GM12878 (cell line): ENCODE data around the gene ACE. TPM values are rescaled to one million over a fixed set of nuclear protein-coding genes. Genes with fewer than 3 reads are reported as not detected.

Source experiments
- ATAC-seq: fragments of 200-7000 bp; cut with Tn5 transposase; 3 replicates; pipeline ENCODE4 v1.9.1; 2020; ENCODE audit warnings: mild to moderate bottlenecking, moderate library complexity
- BruUV-seq: library from RNA; stranded (reverse); fragments of 400-500 nt; replicated peaks from 2 replicates; lab custom pipeline; 2021; lab: Mats Ljungman, UMichigan
- CTCF ChIA-PET: fragments of 300-600 bp; sonication (Branson Sonifier 250); formaldehyde crosslinking; extraction: SDS; loops from one replicate; lab custom pipeline; 2021; ENCODE audit warnings: inconsistent platforms; lab: Yijun Ruan, JAX
- POLR2A ChIA-PET: fragments of 350-600 bp; formaldehyde crosslinking; extraction: SDS; loops from one replicate; lab custom pipeline; 2021; ENCODE audit warnings: inconsistent platforms; lab: Charles Lee
- RAD21 ChIA-PET: fragments of 300-600 bp; sonication (Branson Sonifier 250); formaldehyde crosslinking; loops from one replicate; lab custom pipeline; 2023; ENCODE audit warnings: antibody characterized with exemption; ENCODE audit not compliant: unreplicated experiment; lab: Charles Lee
- SMC1A ChIA-PET: fragments of 300-600 bp; sonication (Branson Sonifier 250); formaldehyde crosslinking; loops from one replicate; lab custom pipeline; 2023; ENCODE audit not compliant: unreplicated experiment, uncharacterized antibody; lab: Charles Lee
- DNase-seq: peaks from one replicate; pipeline ENCODE4 v3.0.0-alpha.2; 2011; ENCODE audit warnings: low read depth, low spot score
- FAIRE-seq: peaks from 3 replicates; lab custom pipeline; 2011; peaks lifted over from hg19 to GRCh38; lab: Jason Lieb, UNC
- H2AFZ ChIP-seq: 2 replicates; pipeline ENCODE4 v1.6.0; 2011; ENCODE audit warnings: low read depth, low read length, control low read depth; ENCODE audit not compliant: control insufficient read depth
- H3K27ac ChIP-seq: 2 replicates; pipeline ENCODE4 v1.5.1; 2011; ENCODE audit warnings: control low read depth; ENCODE audit not compliant: control insufficient read depth, insufficient read depth
- H3K27me3 ChIP-seq, 2 experiments: replicated peaks in 1 of 2; 2 replicates each; pipeline versions ENCODE4 v1.6.0 to v1.6.1; 2011; ENCODE audit warnings: low read length in 1 of 2; ENCODE audit not compliant: control insufficient read depth in 2 of 2, insufficient read depth in 2 of 2
- H3K36me3 ChIP-seq, 2 experiments: 2 replicates each; pipeline ENCODE4 v1.5.1; 2011; ENCODE audit warnings: low read length in 1 of 2; ENCODE audit not compliant: control insufficient read depth in 2 of 2, insufficient read depth in 2 of 2
- H3K4me1 ChIP-seq: 2 replicates; pipeline ENCODE4 v1.6.1; 2011; ENCODE audit warnings: mild to moderate bottlenecking, low read length, moderate library complexity, mixed read lengths; ENCODE audit not compliant: control insufficient read depth, insufficient read depth
- H3K4me2 ChIP-seq: 2 replicates; pipeline ENCODE4 v1.6.0; 2011; ENCODE audit warnings: control low read depth; ENCODE audit not compliant: control insufficient read depth, insufficient read depth
- H3K4me3 ChIP-seq: fragments of 200-600 bp; sonication (generic); 2 replicates; pipeline ENCODE4 v1.5.1; 2016
- H3K79me2 ChIP-seq: 2 replicates; pipeline ENCODE4 v1.6.0; 2011; ENCODE audit warnings: low read length; ENCODE audit not compliant: control insufficient read depth, insufficient read depth
- H3K9ac ChIP-seq: 2 replicates; pipeline ENCODE4 v1.8.0; 2011; ENCODE audit warnings: low read length, control low read depth, mixed read lengths; ENCODE audit not compliant: control insufficient read depth, insufficient read depth
- H3K9me3 ChIP-seq: replicated peaks from 3 replicates; pipeline ENCODE4 v1.5.1; 2011; ENCODE audit warnings: mild to moderate bottlenecking, low read length; ENCODE audit not compliant: control insufficient read depth, insufficient read depth
- H4K20me1 ChIP-seq: 2 replicates; pipeline ENCODE4 v1.6.0; 2011; ENCODE audit not compliant: control insufficient read depth, insufficient read depth
- ASH2L ChIP-seq: fragments of 300-600, 200-600 bp; sonication (generic); IDR thresholded peaks from 2 replicates; pipeline ENCODE4 v1.6.1; 2017; ENCODE audit warnings: low read depth, mild to moderate bottlenecking, borderline replicate concordance
- BCL11A ChIP-seq: IDR thresholded peaks from 2 replicates; pipeline ENCODE4 v1.6.1; 2011; ENCODE audit warnings: low read depth, low read length
- EGR1 ChIP-seq, 2 experiments: IDR thresholded peaks; 1 replicate in 1 of 2; 2 replicates in 1 of 2; pipeline ENCODE4 v1.6.1; 2011 to 2012; ENCODE audit warnings: low read depth in 2 of 2, low read length in 2 of 2, borderline replicate concordance in 1 of 2, mild to moderate bottlenecking in 1 of 2, moderate library complexity in 1 of 2
- HDGF ChIP-seq: fragments of 450-650 bp; IDR thresholded peaks from 2 replicates; pipeline ENCODE4 v1.6.1; 2016; ENCODE audit warnings: antibody characterized with exemption
- STAT1 ChIP-seq: fragments of 450-650 bp; conservative IDR thresholded peaks from 2 replicates; pipeline ENCODE4 v1.6.1; 2014; ENCODE audit warnings: antibody characterized with exemption, mild to moderate bottlenecking
- TAF1 ChIP-seq: IDR thresholded peaks from 2 replicates; pipeline ENCODE4 v1.6.1; 2011; ENCODE audit warnings: mild to moderate bottlenecking, low read depth, low read length, borderline replicate concordance
- ZBED1 ChIP-seq: IDR thresholded peaks from 2 replicates; pipeline ENCODE4 v1.6.1; 2016; ENCODE audit warnings: borderline replicate concordance
- ZSCAN29 ChIP-seq: fragments of 450-650 bp; IDR thresholded peaks from 2 replicates; pipeline ENCODE4 v1.6.1; 2017; ENCODE audit warnings: mild to moderate bottlenecking, moderate library complexity
- WGBS: methylation state at CpG from one replicate; pipeline ENCODE4 v1.1.6; 2016; ENCODE audit warnings: low lambda C conversion rate; ENCODE audit not compliant: insufficient replicate concordance, insufficient coverage; ENCODE audit errors: missing lambda C conversion rate; 5-methylcytosine and 5-hydroxymethylcytosine counted together
- in situ Hi-C: fragments of 300-500 bp; cut with MboI; formaldehyde crosslinking; loops from 9 replicates; pipeline ENCODE4 v1.14.3; 2018; ENCODE audit warnings: mixed read lengths
- intact Hi-C: fragments of 100-400 bp; cut with micrococcal nuclease; formaldehyde crosslinking; loops from one replicate; pipeline ENCODE4 v1.14.2; 2022; ENCODE audit not compliant: unreplicated experiment
- polyA plus RNA-seq, 11 experiments: library from polyadenylated mRNA; depleted of rRNA in 4 of 11; unstranded in 6 of 11; stranded (reverse) in 5 of 11; fragments of >200 nt; fragmentation: Nextera tagmentation in 4 of 11; fragmentation: Illumina TruSeq in 1 of 11; extraction: Ambion mirVana in 4 of 11; extraction: Trizol in 1 of 11; gene quantifications; 1 replicate in 1 of 11; 2 replicates in 10 of 11; pipeline versions ENCODE4 v1.2.1 to v1.2.3, GENCODE V29; 2011 to 2016; ENCODE audit warnings: inconsistent platforms in 2 of 11, missing spikeins in 2 of 11, low read depth in 1 of 11
- total RNA-seq, 4 experiments: library from RNA; depleted of rRNA in 3 of 4; stranded (reverse); fragments of >200 nt in 3 of 4; fragmentation: Illumina TruSeq in 1 of 4; extraction: Trizol in 1 of 4; gene quantifications; 2 replicates each; pipeline versions ENCODE4 v1.2.1 to v1.2.3, GENCODE V29; 2013 to 2021
- TF ChIP-seq, protein P1 (sequence below): fragments of 450-650 bp; IDR thresholded peaks from 2 replicates; pipeline ENCODE4 v1.6.1; 2016; ENCODE audit warnings: mild to moderate bottlenecking, moderate library complexity, borderline replicate concordance
- TF ChIP-seq, protein P2 (sequence below): fragments of 450-650 bp; formaldehyde crosslinking; IDR thresholded peaks from 2 replicates; pipeline ENCODE4 v1.4.0; 2022; ENCODE audit warnings: mild to moderate bottlenecking, moderate library complexity

ACE gene
- total and polyA plus RNA-seq, 10 of the 15 experiments (the other 5 are each of a cell fraction or from before 2014, with no cell fraction given): 0.46 TPM; not detected in 9

DNA sequence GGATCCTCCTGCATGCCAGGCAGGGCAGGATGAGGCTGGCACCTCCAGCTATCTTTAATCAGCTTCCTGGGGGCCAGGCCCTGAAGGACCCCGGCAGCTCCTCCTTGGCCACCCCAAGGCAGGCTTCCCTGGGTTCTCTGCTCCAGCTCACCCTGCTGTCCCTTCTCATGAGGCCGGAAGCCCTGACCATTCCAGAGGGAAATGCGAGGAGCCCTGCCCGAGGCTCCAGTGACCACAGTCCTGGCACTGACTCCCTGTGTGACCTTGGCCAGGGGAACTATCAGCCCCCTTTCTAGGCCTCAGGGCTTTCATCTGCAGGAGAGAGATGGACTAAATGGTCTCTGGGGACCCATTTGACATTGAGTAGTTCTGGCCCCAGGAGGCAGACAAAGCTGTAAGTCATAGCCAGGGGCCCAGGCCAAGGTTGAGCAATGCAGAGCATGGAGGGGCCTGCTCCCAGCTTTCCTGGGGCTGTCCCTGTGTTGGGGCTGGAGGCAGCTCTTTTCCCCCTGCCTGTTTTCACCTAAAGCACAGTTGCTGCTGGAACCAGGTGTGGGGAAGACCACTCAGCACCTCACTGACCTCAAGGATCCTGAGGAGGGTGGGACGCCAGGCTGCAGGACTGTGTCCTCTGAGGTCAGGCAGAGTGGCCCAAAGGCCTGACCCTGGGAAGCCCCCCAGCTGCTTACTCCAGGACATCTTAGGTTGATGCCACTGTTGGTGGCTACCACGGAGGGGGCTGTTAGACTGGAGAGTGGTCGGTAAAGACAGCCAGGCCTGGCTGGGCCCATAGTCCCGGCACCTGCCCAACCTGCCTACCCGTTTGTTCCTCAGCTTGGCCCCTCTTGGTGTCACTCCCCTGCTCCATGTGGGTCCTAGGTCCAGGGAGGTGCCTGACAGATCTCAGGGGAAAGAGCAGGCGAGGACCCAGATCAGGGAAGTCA lies 54.4 kb downstream of the ACE start (continued):
- TF ChIP-seq, protein P1, sequence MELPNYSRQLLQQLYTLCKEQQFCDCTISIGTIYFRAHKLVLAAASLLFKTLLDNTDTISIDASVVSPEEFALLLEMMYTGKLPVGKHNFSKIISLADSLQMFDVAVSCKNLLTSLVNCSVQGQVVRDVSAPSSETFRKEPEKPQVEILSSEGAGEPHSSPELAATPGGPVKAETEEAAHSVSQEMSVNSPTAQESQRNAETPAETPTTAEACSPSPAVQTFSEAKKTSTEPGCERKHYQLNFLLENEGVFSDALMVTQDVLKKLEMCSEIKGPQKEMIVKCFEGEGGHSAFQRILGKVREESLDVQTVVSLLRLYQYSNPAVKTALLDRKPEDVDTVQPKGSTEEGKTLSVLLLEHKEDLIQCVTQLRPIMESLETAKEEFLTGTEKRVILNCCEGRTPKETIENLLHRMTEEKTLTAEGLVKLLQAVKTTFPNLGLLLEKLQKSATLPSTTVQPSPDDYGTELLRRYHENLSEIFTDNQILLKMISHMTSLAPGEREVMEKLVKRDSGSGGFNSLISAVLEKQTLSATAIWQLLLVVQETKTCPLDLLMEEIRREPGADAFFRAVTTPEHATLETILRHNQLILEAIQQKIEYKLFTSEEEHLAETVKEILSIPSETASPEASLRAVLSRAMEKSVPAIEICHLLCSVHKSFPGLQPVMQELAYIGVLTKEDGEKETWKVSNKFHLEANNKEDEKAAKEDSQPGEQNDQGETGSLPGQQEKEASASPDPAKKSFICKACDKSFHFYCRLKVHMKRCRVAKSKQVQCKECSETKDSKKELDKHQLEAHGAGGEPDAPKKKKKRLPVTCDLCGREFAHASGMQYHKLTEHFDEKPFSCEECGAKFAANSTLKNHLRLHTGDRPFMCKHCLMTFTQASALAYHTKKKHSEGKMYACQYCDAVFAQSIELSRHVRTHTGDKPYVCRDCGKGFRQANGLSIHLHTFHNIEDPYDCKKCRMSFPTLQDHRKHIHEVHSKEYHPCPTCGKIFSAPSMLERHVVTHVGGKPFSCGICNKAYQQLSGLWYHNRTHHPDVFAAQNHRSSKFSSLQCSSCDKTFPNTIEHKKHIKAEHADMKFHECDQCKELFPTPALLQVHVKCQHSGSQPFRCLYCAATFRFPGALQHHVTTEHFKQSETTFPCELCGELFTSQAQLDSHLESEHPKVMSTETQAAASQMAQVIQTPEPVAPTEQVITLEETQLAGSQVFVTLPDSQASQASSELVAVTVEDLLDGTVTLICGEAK: no peak

DNA sequence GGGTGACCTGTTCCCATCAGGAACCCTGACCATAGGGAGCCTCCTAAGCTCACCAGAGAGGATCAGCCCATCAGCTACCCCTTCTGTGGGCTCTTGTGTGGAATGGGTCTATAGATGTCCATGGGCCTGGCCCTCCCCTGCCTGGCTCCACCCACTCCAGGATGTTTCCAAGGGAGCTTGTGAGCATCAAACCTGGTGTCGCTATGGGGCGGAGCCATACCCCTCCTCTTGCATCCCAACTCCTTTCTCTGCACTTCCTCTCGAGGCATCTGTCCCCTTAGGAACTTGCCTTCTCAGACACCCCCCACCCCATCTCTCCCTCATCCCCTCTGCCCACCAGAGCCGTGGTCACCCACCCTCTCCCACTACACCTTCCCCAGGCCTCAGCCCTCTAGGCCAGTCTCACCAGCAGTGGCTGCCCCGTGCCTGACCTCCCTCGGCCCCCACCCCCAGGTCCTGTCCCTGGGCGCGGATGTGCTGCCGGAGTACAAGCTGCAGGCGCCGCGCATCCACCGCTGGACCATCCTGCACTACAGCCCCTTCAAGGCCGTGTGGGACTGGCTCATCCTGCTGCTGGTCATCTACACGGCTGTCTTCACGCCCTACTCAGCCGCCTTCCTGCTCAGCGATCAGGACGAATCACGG lies 56.7 kb downstream of the ACE start:
- no peaks in the 10 kb centered on the region for H3K36me3 ChIP-seq
- no peaks in the 10 kb centered on the region for H3K79me2 ChIP-seq
- no TSS peak for BruUV-seq
- SMC1A ChIA-PET: no interaction called here
- no peak for ATAC-seq
- no peak for DNase-seq
- POLR2A ChIA-PET: no interaction called here
- H4K20me1 ChIP-seq: no peaks in the 10 kb centered on the region
- H3K9ac ChIP-seq: no peak overlapping the region
- H3K4me1 ChIP-seq: no peaks in the 10 kb centered on the region
- no peak overlapping the region for H3K27ac ChIP-seq
- no peak overlapping the region for H3K4me3 ChIP-seq
- in situ Hi-C loops: no loop called here
- intact Hi-C loops: no loop called here
- no peak overlapping the region for H3K4me2 ChIP-seq
- CTCF ChIA-PET: no interaction called here
- H3K27me3 ChIP-seq: peaks cover 0 to 3% of the 10 kb centered on the region in 2 experiments; a peak in 3 of 4 replicates
- no peak overlapping the region for H2AFZ ChIP-seq
- no peak for TF ChIP-seq BCL11A
- no peak for TF ChIP-seq TAF1
- no peak for TF ChIP-seq HDGF
- no peak for TF ChIP-seq ZSCAN29
- TF ChIP-seq, protein P2, sequence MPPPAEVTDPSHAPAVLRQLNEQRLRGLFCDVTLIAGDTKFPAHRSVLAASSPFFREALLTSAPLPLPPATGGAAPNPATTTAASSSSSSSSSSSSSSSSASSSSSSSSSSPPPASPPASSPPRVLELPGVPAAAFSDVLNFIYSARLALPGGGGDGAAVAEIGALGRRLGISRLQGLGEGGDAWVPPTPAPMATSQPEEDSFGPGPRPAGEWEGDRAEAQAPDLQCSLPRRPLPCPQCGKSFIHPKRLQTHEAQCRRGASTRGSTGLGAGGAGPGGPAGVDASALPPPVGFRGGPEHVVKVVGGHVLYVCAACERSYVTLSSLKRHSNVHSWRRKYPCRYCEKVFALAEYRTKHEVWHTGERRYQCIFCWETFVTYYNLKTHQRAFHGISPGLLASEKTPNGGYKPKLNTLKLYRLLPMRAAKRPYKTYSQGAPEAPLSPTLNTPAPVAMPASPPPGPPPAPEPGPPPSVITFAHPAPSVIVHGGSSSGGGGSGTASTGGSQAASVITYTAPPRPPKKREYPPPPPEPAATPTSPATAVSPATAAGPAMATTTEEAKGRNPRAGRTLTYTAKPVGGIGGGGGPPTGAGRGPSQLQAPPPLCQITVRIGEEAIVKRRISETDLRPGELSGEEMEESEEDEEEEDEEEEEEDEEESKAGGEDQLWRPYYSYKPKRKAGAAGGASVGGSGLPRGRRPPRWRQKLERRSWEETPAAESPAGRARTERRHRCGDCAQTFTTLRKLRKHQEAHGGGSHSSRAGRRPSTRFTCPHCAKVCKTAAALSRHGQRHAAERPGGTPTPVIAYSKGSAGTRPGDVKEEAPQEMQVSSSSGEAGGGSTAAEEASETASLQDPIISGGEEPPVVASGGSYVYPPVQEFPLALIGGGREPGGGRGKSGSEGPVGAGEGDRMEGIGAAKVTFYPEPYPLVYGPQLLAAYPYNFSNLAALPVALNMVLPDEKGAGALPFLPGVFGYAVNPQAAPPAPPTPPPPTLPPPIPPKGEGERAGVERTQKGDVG (CRISPR knock-in tag): no peak
- TF ChIP-seq STAT1: no peak
- TF ChIP-seq EGR1 (IDR thresholded peaks at IDR 0.05; ENCODE audit: borderline replicate concordance in 1 of 2, low read depth in 2 of 2, low read length in 2 of 2): no peak
- TF ChIP-seq ASH2L: no peak
- no peak for TF ChIP-seq ZBED1
- H3K9me3 ChIP-seq: no peaks in the 10 kb centered on the region
- 67% methylated on average over 18 of the region's 20 CpGs for WGBS
- RAD21 ChIA-PET: no interaction called here
- no peak for FAIRE-seq
